Naive B cell (primary cell): Measurements from ENCODE around the gene UNC5C. TPM values are rescaled to one million over a fixed set of nuclear protein-coding genes. Genes with fewer than 3 reads are reported as not detected.

ENCODE experiments used
- ATAC-seq, 2 donors: fragments of 150-1000 bp; cut with Tn5 transposase; 2 replicates each; pipeline ENCODE4 v1.10.0; 2021; ENCODE audit warnings: low read depth in 2 of 2, mild to moderate bottlenecking in 2 of 2, moderate library complexity in 2 of 2
- DNase-seq: peaks from one replicate; pipeline ENCODE4 v3.0.0; 2022
- H3K27ac Mint-ChIP-seq, 6 donors: one replicate each; pipeline ENCODE4 v1.8.0; 2020 to 2022; ENCODE audit warnings: mild to moderate bottlenecking in 6 of 6, mixed read lengths in 6 of 6, moderate library complexity in 5 of 6, inconsistent platforms in 2 of 6
- H3K27me3 Mint-ChIP-seq, 3 donors: one replicate each; pipeline ENCODE4 v1.8.0; 2021 to 2022; ENCODE audit warnings: mixed read lengths in 3 of 3, mild to moderate bottlenecking in 1 of 3
- H3K36me3 Mint-ChIP-seq, 2 donors: one replicate each; pipeline ENCODE4 v1.8.0; 2020 to 2022; ENCODE audit warnings: mixed read lengths in 2 of 2, inconsistent platforms in 1 of 2, mild to moderate bottlenecking in 1 of 2
- H3K4me1 Mint-ChIP-seq, 3 donors: one replicate each; pipeline ENCODE4 v1.8.0; 2020 to 2022; ENCODE audit warnings: mixed read lengths in 3 of 3, inconsistent platforms in 1 of 3, mild to moderate bottlenecking in 1 of 3, moderate library complexity in 1 of 3
- H3K4me3 Mint-ChIP-seq, 8 donors: one replicate each; pipeline ENCODE4 v1.8.0; 2020 to 2022; ENCODE audit warnings: mild to moderate bottlenecking in 8 of 8, mixed read lengths in 8 of 8, moderate library complexity in 8 of 8, inconsistent platforms in 2 of 8
- H3K9me3 Mint-ChIP-seq, 7 donors: one replicate each; pipeline ENCODE4 v1.8.0; 2020 to 2022; ENCODE audit warnings: mixed read lengths in 7 of 7, mild to moderate bottlenecking in 5 of 7, inconsistent platforms in 2 of 7, moderate library complexity in 1 of 7
- polyA plus RNA-seq, 6 donors: library from polyadenylated mRNA; unstranded; fragments of 300-500 nt; fragmentation: Illumina TruSeq; gene quantifications; one replicate each; pipeline ENCODE4 v1.2.3, GENCODE V29; 2021; ENCODE audit warnings: low read depth in 6 of 6

The UNC5C gene
- polyA plus RNA-seq, 6 donors from 2014 or later, result not detected

GRCh38 chr4:95541094-95541493, 7.7 kb downstream of the UNC5C start:
- DNase-seq (no peak), ATAC-seq (no peak)
- H3K27ac Mint-ChIP-seq, result no peak overlapping the region
- peaks cover 0 to 1% (median 0%) of the 10 kb centered on the region in 7 donors for H3K9me3 Mint-ChIP-seq
- H3K4me3 Mint-ChIP-seq, result no peak overlapping the region
- peaks cover 5 to 12% (median 11%) of the 10 kb centered on the region in 3 donors for H3K27me3 Mint-ChIP-seq
- no peaks in the 10 kb centered on the region for H3K36me3 Mint-ChIP-seq
- H3K4me1 Mint-ChIP-seq, result no peaks in the 10 kb centered on the region

DNA sequence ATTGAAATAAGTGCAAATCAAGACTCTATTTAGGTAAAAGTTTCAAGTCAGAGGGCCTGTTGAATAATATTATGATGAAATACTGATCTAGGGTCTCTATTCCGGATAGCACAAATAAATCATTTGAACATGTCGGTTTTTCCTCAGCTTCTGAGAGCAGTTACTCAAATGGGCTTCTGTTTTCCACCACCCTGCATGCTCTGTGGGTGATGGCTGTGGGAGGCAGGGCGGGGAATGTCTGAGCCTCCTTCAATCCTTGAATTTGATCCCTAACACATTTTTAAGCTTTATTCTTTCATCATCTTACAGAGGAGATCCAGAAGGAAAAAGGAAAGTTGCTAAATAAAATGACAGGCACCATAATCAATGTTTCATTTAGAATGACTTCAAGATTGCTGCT, 8.5 kb downstream of the UNC5C start:
- H3K4me1 Mint-ChIP-seq, result no peaks in the 10 kb centered on the region
- DNase-seq, result no peak
- H3K27ac Mint-ChIP-seq, result no peak overlapping the region
- H3K9me3 Mint-ChIP-seq, result peaks cover 0 to 1% (median 0%) of the 10 kb centered on the region in 7 donors
- no peak for ATAC-seq
- no peaks in the 10 kb centered on the region for H3K36me3 Mint-ChIP-seq
- no peak overlapping the region for H3K4me3 Mint-ChIP-seq
- H3K27me3 Mint-ChIP-seq, result peaks cover 0 to 8% (median 7%) of the 10 kb centered on the region in 3 donors

GRCh38 chr4:95539106-95539505, 9.7 kb downstream of the UNC5C start:
- Mint-ChIP-seq H3K9me3 (peaks cover 0 to 1% (median 0%) of the 10 kb centered on the region in 7 donors), H3K4me3 (no peak overlapping the region), H3K27ac (no peak overlapping the region), H3K36me3 (no peaks in the 10 kb centered on the region), H3K4me1 (no peaks in the 10 kb centered on the region), H3K27me3 (peaks cover 0 to 6% (median 0%) of the 10 kb centered on the region in 3 donors)
- DNase-seq (no peak), ATAC-seq (no peak)

- Mint-ChIP-seq H3K27ac (no peak overlapping the region), H3K27me3 (peaks cover 0 to 3% (median 0%) of the 10 kb centered on the region in 3 donors), H3K4me3 (no peak overlapping the region), H3K9me3 (peaks cover 0 to under 1% (median 0%) of the 10 kb centered on the region in 7 donors), H3K36me3 (no peaks in the 10 kb centered on the region), H3K4me1 (no peaks in the 10 kb centered on the region)
- no peak for DNase-seq
- no peak for ATAC-seq
Measured at GRCh38 chr4:95537863-95538488, 10.8 kb downstream of the UNC5C start.

- Mint-ChIP-seq H3K9me3 (no peaks in the 10 kb centered on the region), H3K27me3 (peaks cover 0 to 2% (median 0%) of the 10 kb centered on the region in 3 donors), H3K4me1 (no peaks in the 10 kb centered on the region), H3K36me3 (no peaks in the 10 kb centered on the region), H3K4me3 (no peak overlapping the region), H3K27ac (no peak overlapping the region)
- no peak for ATAC-seq
- no peak for DNase-seq
Measured at GRCh38 chr4:95537191-95537590, 11.6 kb downstream of the UNC5C start.

DNA sequence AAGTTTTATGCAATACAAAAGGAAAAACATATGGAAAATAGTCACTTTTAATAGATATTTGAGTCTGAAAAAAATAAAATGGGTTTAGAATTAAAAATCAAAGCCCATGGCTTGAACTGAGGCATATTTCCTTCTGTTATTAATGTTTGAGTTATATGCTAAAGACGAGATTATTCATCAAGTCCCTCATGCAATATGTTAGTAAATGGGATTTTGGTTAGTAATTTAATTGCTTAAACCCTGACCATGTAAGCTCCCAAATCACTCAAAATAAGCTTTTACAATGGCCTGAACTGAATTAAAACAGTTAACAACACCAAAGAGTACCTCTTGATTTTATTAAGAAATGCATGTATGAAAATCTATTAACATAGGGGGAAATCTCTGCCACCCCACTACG, 12.1 kb downstream of the UNC5C start:
- H3K27me3 Mint-ChIP-seq, result no peaks in the 10 kb centered on the region
- no peaks in the 10 kb centered on the region for H3K9me3 Mint-ChIP-seq
- no peaks in the 10 kb centered on the region for H3K4me1 Mint-ChIP-seq
- no peak overlapping the region for H3K4me3 Mint-ChIP-seq
- H3K36me3 Mint-ChIP-seq, result no peaks in the 10 kb centered on the region
- ATAC-seq (no peak), DNase-seq (no peak)
- H3K27ac Mint-ChIP-seq, result no peak overlapping the region

- H3K9me3 Mint-ChIP-seq, result no peaks in the 10 kb centered on the region
- ATAC-seq (no peak), DNase-seq (no peak)
- H3K4me3 Mint-ChIP-seq, result no peak overlapping the region
- H3K4me1 Mint-ChIP-seq, result no peaks in the 10 kb centered on the region
- H3K27me3 Mint-ChIP-seq, result no peaks in the 10 kb centered on the region
- H3K27ac Mint-ChIP-seq, result no peak overlapping the region
- no peaks in the 10 kb centered on the region for H3K36me3 Mint-ChIP-seq
Measured at GRCh38 chr4:95535180-95535579, 13.6 kb downstream of the UNC5C start.

DNA sequence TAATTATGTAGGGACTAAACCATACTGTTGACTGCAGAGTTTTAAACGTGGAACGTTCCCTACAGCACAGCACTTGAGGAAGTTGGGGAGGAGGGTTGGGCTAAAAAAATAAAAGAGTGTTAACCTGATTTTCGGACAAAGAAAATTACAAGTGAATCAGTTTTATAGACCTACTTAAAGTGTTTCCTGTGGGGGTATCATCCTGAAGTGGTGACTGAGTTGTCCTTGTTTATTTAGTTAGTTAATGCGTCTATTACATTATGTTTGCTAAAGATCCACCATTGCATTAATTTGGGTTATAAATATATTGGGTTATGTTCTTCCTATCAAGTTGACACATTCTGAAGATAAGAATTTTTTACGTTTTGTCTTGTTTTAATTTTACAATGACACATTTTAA, 14.7 kb downstream of the UNC5C start:
- Mint-ChIP-seq H3K36me3 (no peaks in the 10 kb centered on the region), H3K4me3 (no peak overlapping the region), H3K4me1 (no peaks in the 10 kb centered on the region), H3K27ac (no peak overlapping the region), H3K27me3 (no peaks in the 10 kb centered on the region), H3K9me3 (no peaks in the 10 kb centered on the region)
- DNase-seq, result no peak
- no peak for ATAC-seq

DNA sequence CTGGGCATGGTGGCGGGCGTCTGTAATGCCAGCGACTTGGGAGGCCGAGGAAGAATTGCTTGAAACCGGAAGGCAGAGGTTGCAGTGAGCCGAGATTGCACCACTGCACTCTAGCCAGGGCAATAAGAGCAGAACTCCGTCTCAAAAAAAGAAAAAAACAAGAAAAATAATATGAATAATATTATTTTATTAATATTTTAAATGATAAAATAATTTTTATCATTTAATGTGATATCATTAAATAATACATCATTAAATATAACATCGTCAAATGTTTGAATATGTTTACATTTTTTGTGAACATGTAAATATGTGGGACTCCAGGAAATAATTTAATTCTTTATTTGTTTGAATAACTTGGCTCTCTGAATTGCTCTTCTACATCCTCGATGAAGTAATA, 15.5 kb downstream of the UNC5C start:
- Mint-ChIP-seq H3K4me3 (no peak overlapping the region), H3K4me1 (no peaks in the 10 kb centered on the region), H3K36me3 (no peaks in the 10 kb centered on the region), H3K27ac (no peak overlapping the region), H3K27me3 (no peaks in the 10 kb centered on the region), H3K9me3 (no peaks in the 10 kb centered on the region)
- ATAC-seq, result no peak
- DNase-seq, result no peak

DNA sequence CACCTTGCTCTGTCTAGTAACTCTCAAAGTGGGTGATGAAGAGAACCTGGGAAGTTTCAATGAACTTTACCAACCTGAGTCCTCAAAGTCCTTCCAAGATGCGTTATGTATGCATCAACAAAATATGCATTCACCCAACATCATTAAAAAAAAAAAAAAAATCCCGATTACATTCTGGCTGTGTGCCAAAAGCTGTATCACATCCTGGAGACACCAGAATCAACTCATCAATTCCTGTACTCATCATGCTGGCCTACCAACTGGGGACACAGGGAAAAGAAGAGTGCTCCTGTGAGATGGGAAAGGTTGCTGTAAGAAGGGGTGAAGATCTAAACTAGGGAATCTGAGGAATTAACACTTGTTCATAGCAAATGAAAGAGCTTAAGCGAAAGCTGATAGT, 16.5 kb downstream of the UNC5C start:
- no peak for DNase-seq

DNA sequence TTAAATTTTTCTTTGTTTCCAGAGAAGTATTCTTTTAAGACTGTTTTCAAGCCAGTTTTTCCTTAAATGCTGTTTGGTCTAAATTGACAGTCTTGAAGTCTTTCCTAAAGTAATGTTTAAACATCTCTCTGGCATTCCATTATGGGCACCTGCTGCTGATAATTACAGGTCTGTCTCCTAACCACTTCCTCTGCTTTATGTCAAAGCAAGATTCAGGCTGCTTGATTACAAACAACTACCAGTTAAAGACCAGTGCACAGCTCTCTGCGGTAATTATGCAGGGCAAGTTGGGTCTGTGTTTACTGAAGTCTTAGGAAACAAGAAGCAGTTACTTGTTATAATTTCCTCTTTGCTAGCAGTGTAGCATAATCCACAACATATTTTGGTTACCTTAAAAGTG, 17.6 kb downstream of the UNC5C start:
- H3K27ac Mint-ChIP-seq, result no peak overlapping the region
- ATAC-seq, result no peak

More for the DNA sequence above, 16.5 kb downstream of the UNC5C start:
- H3K4me1 Mint-ChIP-seq, result no peaks in the 10 kb centered on the region
- H3K27me3 Mint-ChIP-seq, result no peaks in the 10 kb centered on the region
- H3K4me3 Mint-ChIP-seq, result no peak overlapping the region
- no peaks in the 10 kb centered on the region for H3K9me3 Mint-ChIP-seq
- no peak overlapping the region for H3K27ac Mint-ChIP-seq
- no peak for ATAC-seq
- no peaks in the 10 kb centered on the region for H3K36me3 Mint-ChIP-seq

DNA sequence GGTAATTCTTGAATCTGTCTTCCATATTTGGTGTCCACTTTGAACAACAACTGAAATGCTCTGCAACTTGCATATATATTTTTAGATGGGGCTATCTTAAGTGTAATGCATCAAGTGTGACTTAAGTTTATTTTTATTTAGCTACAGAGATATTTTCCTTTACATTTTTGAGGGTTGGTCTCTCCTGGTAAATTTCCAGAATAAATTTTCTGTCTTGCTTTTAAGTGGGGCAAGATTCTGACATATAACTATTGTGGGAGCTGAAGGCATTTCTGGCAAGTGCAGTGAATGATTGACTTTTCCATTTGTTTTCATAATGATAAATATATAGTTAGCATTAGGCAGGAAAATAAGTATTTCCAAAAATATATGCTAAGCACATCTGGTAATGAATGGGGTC, 18.8 kb downstream of the UNC5C start:
- DNase-seq (no peak), ATAC-seq (no peak)
- H3K27ac Mint-ChIP-seq, result no peak overlapping the region
- H3K27me3 Mint-ChIP-seq, result no peaks in the 10 kb centered on the region
- no peaks in the 10 kb centered on the region for H3K9me3 Mint-ChIP-seq
- H3K4me1 Mint-ChIP-seq, result no peaks in the 10 kb centered on the region
- no peaks in the 10 kb centered on the region for H3K36me3 Mint-ChIP-seq
- no peak overlapping the region for H3K4me3 Mint-ChIP-seq

More for the DNA sequence above, 17.6 kb downstream of the UNC5C start:
- Mint-ChIP-seq H3K4me1 (no peaks in the 10 kb centered on the region), H3K4me3 (no peak overlapping the region), H3K36me3 (no peaks in the 10 kb centered on the region), H3K27me3 (no peaks in the 10 kb centered on the region), H3K9me3 (no peaks in the 10 kb centered on the region)
- no peak for DNase-seq

DNA sequence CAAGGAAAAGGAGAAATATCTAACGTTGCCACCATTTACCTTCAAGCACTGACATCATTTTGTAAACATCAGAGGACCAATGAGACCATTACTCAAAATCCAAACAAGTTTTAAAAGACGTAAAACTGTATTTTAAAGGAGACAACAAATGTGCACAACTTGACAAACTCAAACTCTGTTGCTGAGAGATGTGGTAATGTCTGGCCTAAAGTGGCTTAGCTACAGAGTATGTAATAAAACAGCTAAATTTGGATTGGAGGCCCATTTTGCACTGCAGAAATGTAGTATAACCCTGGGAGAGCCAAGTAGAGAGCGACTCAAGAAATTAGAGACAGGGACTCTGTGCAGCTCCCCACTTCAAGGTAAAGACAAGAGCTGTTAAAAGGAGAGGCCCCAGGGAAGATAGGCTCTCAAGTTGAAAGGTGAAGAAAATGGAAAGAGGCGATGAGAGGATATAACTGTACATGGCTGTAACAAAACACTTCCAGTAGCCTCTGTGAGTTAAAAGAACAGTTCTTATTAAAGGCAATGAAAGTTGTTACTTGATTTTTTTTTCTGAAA, 20.3 kb downstream of the UNC5C start:
- Mint-ChIP-seq H3K27ac (no peak overlapping the region), H3K4me3 (peak overlapping the region in 1 of 8 donors; percentile 83), H3K27me3 (no peaks in the 10 kb centered on the region), H3K4me1 (peaks cover 0 to 5% (median 0%) of the 10 kb centered on the region in 3 donors), H3K9me3 (no peaks in the 10 kb centered on the region), H3K36me3 (no peaks in the 10 kb centered on the region)
- DNase-seq (no peak), ATAC-seq (no peak)

GRCh38 chr4:95526075-95526474, 22.7 kb downstream of the UNC5C start:
- Mint-ChIP-seq H3K4me3 (no peak overlapping the region), H3K36me3 (no peaks in the 10 kb centered on the region), H3K27me3 (no peaks in the 10 kb centered on the region), H3K4me1 (peaks cover 0 to 5% (median 0%) of the 10 kb centered on the region in 3 donors), H3K27ac (no peak overlapping the region), H3K9me3 (peaks cover 0 to 2% (median 0%) of the 10 kb centered on the region in 7 donors)
- ATAC-seq (no peak), DNase-seq (no peak)
